Activated CD4-positive, alpha-beta memory T cell treated with anti-CD3 and anti-CD28 coated beads for 36 hours (primary cell): Measurements from ENCODE around the gene POU2AF2. TPM values are rescaled to one million over a fixed set of nuclear protein-coding genes. Genes with fewer than 3 reads are reported as not detected.
"Not testable (repeated sequence)": the region's sequence is repeated elsewhere in the genome, so short reads cannot be mapped to it uniquely, and the experiment has no call there.

Experiments used
- CTCF ChIA-PET: fragments of 350-600 bp; sonication (Branson Sonifier 250); formaldehyde crosslinking; loops from one replicate; lab custom pipeline; 2021; ENCODE audit warnings: antibody characterized with exemption, inconsistent platforms; lab: Charles Lee
- POLR2A ChIA-PET: fragments of 350-600 bp; sonication (Branson Sonifier 250); formaldehyde crosslinking; loops from one replicate; lab custom pipeline; 2021; ENCODE audit warnings: antibody characterized with exemption; lab: Charles Lee
- DNase-seq: peaks from one replicate; pipeline ENCODE4 v3.0.0-alpha.2; 2020
- H3K27ac Mint-ChIP-seq: one replicate; pipeline ENCODE4 v1.8.0; 2021; ENCODE audit warnings: mixed read lengths
- H3K27me3 Mint-ChIP-seq: one replicate; pipeline ENCODE4 v1.8.0; 2021; ENCODE audit warnings: mixed read lengths
- H3K36me3 Mint-ChIP-seq: one replicate; pipeline ENCODE4 v1.8.0; 2021; ENCODE audit warnings: mixed read lengths
- H3K4me1 Mint-ChIP-seq: one replicate; pipeline ENCODE4 v1.8.0; 2021; ENCODE audit warnings: low read depth, mixed read lengths
- H3K4me3 Mint-ChIP-seq: one replicate; pipeline ENCODE4 v1.8.0; 2021; ENCODE audit warnings: mild to moderate bottlenecking, mixed read lengths
- H3K9me3 Mint-ChIP-seq: one replicate; pipeline ENCODE4 v1.8.0; 2021; ENCODE audit warnings: mixed read lengths
- intact Hi-C: fragments of 100-400 bp; cut with micrococcal nuclease; formaldehyde crosslinking; loops from one replicate; pipeline ENCODE4 v1.15.1; 2023
- total RNA-seq, 2 experiments: library from RNA; stranded (reverse); gene quantifications; one replicate each; pipeline ENCODE4 v1.2.3, GENCODE V29; 2021

Gene POU2AF2
- total RNA-seq, 2 experiments from 2014 or later, result not detected

- peaks cover 24% of the 10 kb centered on the region for H3K27me3 Mint-ChIP-seq
- H3K9me3 Mint-ChIP-seq, result no peaks in the 10 kb centered on the region
These were observed 14.4 kb downstream of the POU2AF2 start for GRCh38 chr11:111259896-111260295.

GRCh38 chr11:111260811-111261210 is 15.3 kb downstream of the POU2AF2 start:
- H3K4me3 Mint-ChIP-seq, result no peak overlapping the region
- intact Hi-C loops, result no loop called here
- no peaks in the 10 kb centered on the region for H3K36me3 Mint-ChIP-seq
- ChIA-PET POLR2A (no interaction called here), CTCF (interaction anchor here (1.2 to 3.0 kb wide), 3 partner anchors 14 to 168 kb away, joined by 3 to 22 read pairs (median 5); no protein-coding TSS in a partner anchor)
- no peaks in the 10 kb centered on the region for H3K9me3 Mint-ChIP-seq
- H3K4me1 Mint-ChIP-seq, result no peaks in the 10 kb centered on the region
- no peak for DNase-seq
- no peak overlapping the region for H3K27ac Mint-ChIP-seq
- peaks cover 24% of the 10 kb centered on the region for H3K27me3 Mint-ChIP-seq

More at GRCh38 chr11:111259896-111260295, 14.4 kb downstream of the POU2AF2 start:
- Mint-ChIP-seq H3K4me3 (no peak overlapping the region), H3K36me3 (no peaks in the 10 kb centered on the region), H3K4me1 (no peaks in the 10 kb centered on the region), H3K27ac (no peak overlapping the region)
- ChIA-PET POLR2A (no interaction called here), CTCF (no interaction called here)
- intact Hi-C loops, result no loop called here
- DNase-seq, result no peak

- H3K27me3 Mint-ChIP-seq, result peaks cover 14% of the 10 kb centered on the region
- CTCF ChIA-PET, result interaction anchor here (1.7 kb wide), 1 partner anchor 158 kb away, joined by 4 read pairs; no protein-coding TSS in a partner anchor
These were observed 19.1 kb downstream of the POU2AF2 start for GRCh38 chr11:111264646-111265045.

GRCh38 chr11:111265421-111265820 is 19.9 kb downstream of the POU2AF2 start:
- Mint-ChIP-seq H3K36me3 (no peaks in the 10 kb centered on the region), H3K27ac (no peak overlapping the region), H3K4me1 (no peaks in the 10 kb centered on the region), H3K9me3 (no peaks in the 10 kb centered on the region), H3K4me3 (no peak overlapping the region), H3K27me3 (peaks cover 11% of the 10 kb centered on the region)
- CTCF ChIA-PET, result interaction anchor here (1.7 kb wide), 1 partner anchor 157 kb away, joined by 4 read pairs; no protein-coding TSS in a partner anchor
- intact Hi-C loops, result no loop called here
- POLR2A ChIA-PET, result no interaction called here
- DNase-seq, result no peak

More at GRCh38 chr11:111264646-111265045, 19.1 kb downstream of the POU2AF2 start:
- DNase-seq, result no peak
- Mint-ChIP-seq H3K9me3 (no peaks in the 10 kb centered on the region), H3K4me1 (no peaks in the 10 kb centered on the region), H3K27ac (no peak overlapping the region), H3K4me3 (no peak overlapping the region), H3K36me3 (no peaks in the 10 kb centered on the region)
- intact Hi-C loops, result no loop called here
- POLR2A ChIA-PET, result no interaction called here

GRCh38 chr11:111268303-111268702 is 22.8 kb downstream of the POU2AF2 start:
- H3K4me1 Mint-ChIP-seq, H3K9me3 Mint-ChIP-seq, POLR2A ChIA-PET, H3K27ac Mint-ChIP-seq, H3K4me3 Mint-ChIP-seq, DNase-seq, H3K36me3 Mint-ChIP-seq, intact Hi-C loops: not testable (repeated sequence)
- H3K27me3 Mint-ChIP-seq, result peaks cover 11% of the 10 kb centered on the region
- CTCF ChIA-PET, result interaction anchor here (2.0 kb wide), 1 partner anchor 161 kb away, joined by 7 read pairs; no protein-coding TSS in a partner anchor

GRCh38 chr11:111269146-111269868 is 23.8 kb downstream of the POU2AF2 start:
- Mint-ChIP-seq H3K36me3 (no peaks in the 10 kb centered on the region), H3K27me3 (peaks cover 10% of the 10 kb centered on the region), H3K9me3 (no peaks in the 10 kb centered on the region), H3K4me3 (no peak overlapping the region), H3K27ac (no peak overlapping the region), H3K4me1 (peaks cover 4% of the 10 kb centered on the region)
- intact Hi-C loops, result no loop called here
- DNase-seq, result no peak
- ChIA-PET POLR2A (no interaction called here), CTCF (interaction anchor here (2.0 kb wide), 1 partner anchor 160 kb away, joined by 7 read pairs; no protein-coding TSS in a partner anchor)

GRCh38 chr11:111272420-111272819 is 26.9 kb downstream of the POU2AF2 start:
- ChIA-PET POLR2A (no interaction called here), CTCF (no interaction called here)
- DNase-seq, result no peak
- H3K9me3 Mint-ChIP-seq, result no peaks in the 10 kb centered on the region
- intact Hi-C loops, result no loop called here
- H3K4me3 Mint-ChIP-seq, result no peak overlapping the region
- H3K27me3 Mint-ChIP-seq, result peaks cover 10% of the 10 kb centered on the region
- H3K36me3 Mint-ChIP-seq, result no peaks in the 10 kb centered on the region
- H3K4me1 Mint-ChIP-seq, result peaks cover 4% of the 10 kb centered on the region
- no peak overlapping the region for H3K27ac Mint-ChIP-seq

GRCh38 chr11:111282562-111283075 is 37.1 kb downstream of the POU2AF2 start:
- Mint-ChIP-seq H3K9me3 (no peaks in the 10 kb centered on the region), H3K27ac (no peak overlapping the region), H3K27me3 (peaks cover 2% of the 10 kb centered on the region), H3K36me3 (no peaks in the 10 kb centered on the region), H3K4me3 (no peak overlapping the region), H3K4me1 (no peaks in the 10 kb centered on the region)
- DNase-seq, result no peak
- CTCF ChIA-PET, result interaction anchor here (0.6 to 12.4 kb wide), 29 partner anchors 9 to 667 kb away, joined by 3 to 359 read pairs (median 4); partner anchors contain the start of gene POU2AF3
- POLR2A ChIA-PET, result interaction anchor here (0.7 to 1.0 kb wide), 2 partner anchors 155 to 165 kb away, joined by 3 to 4 read pairs; no protein-coding TSS in a partner anchor
- intact Hi-C loops, result loop anchor here (1.0 to 10.0 kb wide), 5 partner anchors 72 to 164 kb away; partner anchors contain the start of gene POU2AF1

GRCh38 chr11:111283945-111284481 is 38.5 kb downstream of the POU2AF2 start:
- peaks cover 2% of the 10 kb centered on the region for H3K27me3 Mint-ChIP-seq
- CTCF ChIA-PET, result interaction anchor here (0.8 to 12.4 kb wide), 13 partner anchors 8 to 163 kb away, joined by 3 to 359 read pairs (median 6); no protein-coding TSS in a partner anchor
- no peaks in the 10 kb centered on the region for H3K36me3 Mint-ChIP-seq
- intact Hi-C loops, result loop anchor here (1.0 to 10.0 kb wide), 5 partner anchors 71 to 162 kb away; partner anchors contain the start of gene POU2AF1
- no peak for DNase-seq
- no peak overlapping the region for H3K4me3 Mint-ChIP-seq
- POLR2A ChIA-PET, result no interaction called here
- no peaks in the 10 kb centered on the region for H3K9me3 Mint-ChIP-seq
- H3K4me1 Mint-ChIP-seq, result no peaks in the 10 kb centered on the region
- no peak overlapping the region for H3K27ac Mint-ChIP-seq

GRCh38 chr11:111285189-111286091 is 39.9 kb downstream of the POU2AF2 start:
- CTCF ChIA-PET, result interaction anchor here (9.3 to 12.4 kb wide), 2 partner anchors 139 to 162 kb away, joined by 107 to 359 read pairs; no protein-coding TSS in a partner anchor
- no peak overlapping the region for H3K4me3 Mint-ChIP-seq
- H3K36me3 Mint-ChIP-seq, result no peaks in the 10 kb centered on the region
- no peak for DNase-seq
- POLR2A ChIA-PET, result no interaction called here
- no peaks in the 10 kb centered on the region for H3K4me1 Mint-ChIP-seq
- H3K27me3 Mint-ChIP-seq, result no peaks in the 10 kb centered on the region
- no peak overlapping the region for H3K27ac Mint-ChIP-seq
- no peaks in the 10 kb centered on the region for H3K9me3 Mint-ChIP-seq
- intact Hi-C loops, result loop anchor here (10.0 kb wide), 1 partner anchor 69 kb away; no protein-coding TSS in a partner anchor

- Mint-ChIP-seq H3K36me3 (no peaks in the 10 kb centered on the region), H3K27me3 (peaks cover 3% of the 10 kb centered on the region), H3K27ac (no peak overlapping the region), H3K4me1 (no peaks in the 10 kb centered on the region), H3K4me3 (no peak overlapping the region), H3K9me3 (no peaks in the 10 kb centered on the region)
- ChIA-PET CTCF (interaction anchor here (1.5 kb wide), 1 partner anchor 9 kb away, joined by 9 read pairs; no protein-coding TSS in a partner anchor), POLR2A (no interaction called here)
- no peak for DNase-seq
- intact Hi-C loops, result no loop called here
These were observed 46.2 kb downstream of the POU2AF2 start for GRCh38 chr11:111291764-111292163.
